ENCODE data around the gene SDHAF1.
A peak's percentile ranks its signal among the peaks of the same experiment; 100 is the strongest.

The SDHAF1 gene

DNA sequence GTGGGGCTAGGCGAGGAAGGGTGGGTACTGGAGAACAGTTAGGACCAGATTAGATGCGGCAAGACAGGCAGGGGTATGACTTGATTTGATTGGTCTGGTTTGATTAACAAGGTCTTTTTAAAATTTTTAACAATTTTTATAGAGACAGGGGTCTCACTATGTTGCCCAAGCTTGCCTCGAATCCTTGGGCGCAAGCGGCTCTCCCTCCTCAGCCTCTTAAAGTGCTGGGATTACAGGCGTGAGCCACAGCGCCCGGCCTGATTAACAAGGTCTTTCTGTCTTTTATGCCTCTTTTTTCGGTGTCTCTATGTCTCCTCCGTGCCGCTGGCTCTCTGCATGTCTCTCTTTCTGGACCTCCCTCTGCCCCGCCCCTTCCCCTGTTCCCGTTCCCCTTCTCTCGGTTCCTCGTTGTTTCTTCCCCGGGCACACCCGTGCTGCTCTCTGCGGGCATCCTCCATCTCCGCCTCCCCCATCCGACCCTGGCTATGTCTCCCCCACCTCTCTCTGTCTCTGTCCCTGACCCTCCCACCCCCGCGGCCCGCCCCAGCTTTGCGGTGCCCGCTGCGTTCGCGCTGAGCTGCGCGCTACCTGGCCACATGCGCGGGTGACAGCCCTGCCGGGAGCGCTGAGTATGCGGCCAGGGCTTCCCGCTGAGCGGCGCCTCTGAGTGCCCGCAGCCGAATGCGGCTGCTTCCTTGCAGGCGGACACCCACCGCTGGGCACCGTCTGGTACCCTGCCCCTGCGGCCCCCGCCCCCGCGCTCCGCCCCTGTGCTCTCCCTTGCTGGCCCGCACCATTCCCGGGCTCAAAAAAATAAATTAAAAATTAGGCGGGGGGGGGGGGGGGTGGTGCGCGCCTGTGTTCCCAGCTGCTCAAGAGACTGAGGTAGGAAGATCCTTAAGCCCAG is 8.1 kb upstream of the SDHAF1 start:
- no peak for DNase-seq (ENCODE audit: low spot score)
- TF ChIP-seq, protein P1, sequence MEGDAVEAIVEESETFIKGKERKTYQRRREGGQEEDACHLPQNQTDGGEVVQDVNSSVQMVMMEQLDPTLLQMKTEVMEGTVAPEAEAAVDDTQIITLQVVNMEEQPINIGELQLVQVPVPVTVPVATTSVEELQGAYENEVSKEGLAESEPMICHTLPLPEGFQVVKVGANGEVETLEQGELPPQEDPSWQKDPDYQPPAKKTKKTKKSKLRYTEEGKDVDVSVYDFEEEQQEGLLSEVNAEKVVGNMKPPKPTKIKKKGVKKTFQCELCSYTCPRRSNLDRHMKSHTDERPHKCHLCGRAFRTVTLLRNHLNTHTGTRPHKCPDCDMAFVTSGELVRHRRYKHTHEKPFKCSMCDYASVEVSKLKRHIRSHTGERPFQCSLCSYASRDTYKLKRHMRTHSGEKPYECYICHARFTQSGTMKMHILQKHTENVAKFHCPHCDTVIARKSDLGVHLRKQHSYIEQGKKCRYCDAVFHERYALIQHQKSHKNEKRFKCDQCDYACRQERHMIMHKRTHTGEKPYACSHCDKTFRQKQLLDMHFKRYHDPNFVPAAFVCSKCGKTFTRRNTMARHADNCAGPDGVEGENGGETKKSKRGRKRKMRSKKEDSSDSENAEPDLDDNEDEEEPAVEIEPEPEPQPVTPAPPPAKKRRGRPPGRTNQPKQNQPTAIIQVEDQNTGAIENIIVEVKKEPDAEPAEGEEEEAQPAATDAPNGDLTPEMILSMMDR (IDR thresholded peaks at IDR 0.05) = no peak
- Histone ChIP-seq H3K4me3 (peak overlapping the region; percentile 55), H3K27ac (no peak overlapping the region)

GRCh38 chr19:35987571-35987896 is 7.5 kb upstream of the SDHAF1 start:
- TF ChIP-seq, protein P1 (IDR thresholded peaks at IDR 0.05) = no peak
- no peak for DNase-seq (ENCODE audit: low spot score)
- H3K4me3 ChIP-seq = no peak overlapping the region
- no peak overlapping the region for H3K27ac ChIP-seq

GRCh38 chr19:35988824-35989223 is 6.2 kb upstream of the SDHAF1 start:
- Histone ChIP-seq H3K4me3 (no peak overlapping the region), H3K27ac (no peak overlapping the region)
- DNase-seq (ENCODE audit: low spot score) = no peak
- TF ChIP-seq, protein P1 (IDR thresholded peaks at IDR 0.05) = no peak

GRCh38 chr19:35990156-35990555 is 4.8 kb upstream of the SDHAF1 start:
- no peak overlapping the region for H3K4me3 ChIP-seq
- DNase-seq (ENCODE audit: low spot score) = no peak
- TF ChIP-seq, protein P1 (IDR thresholded peaks at IDR 0.05) = no peak
- no peak overlapping the region for H3K27ac ChIP-seq

GRCh38 chr19:35990771-35991730 is 3.9 kb upstream of the SDHAF1 start:
- no peak for DNase-seq (ENCODE audit: low spot score)

DNA sequence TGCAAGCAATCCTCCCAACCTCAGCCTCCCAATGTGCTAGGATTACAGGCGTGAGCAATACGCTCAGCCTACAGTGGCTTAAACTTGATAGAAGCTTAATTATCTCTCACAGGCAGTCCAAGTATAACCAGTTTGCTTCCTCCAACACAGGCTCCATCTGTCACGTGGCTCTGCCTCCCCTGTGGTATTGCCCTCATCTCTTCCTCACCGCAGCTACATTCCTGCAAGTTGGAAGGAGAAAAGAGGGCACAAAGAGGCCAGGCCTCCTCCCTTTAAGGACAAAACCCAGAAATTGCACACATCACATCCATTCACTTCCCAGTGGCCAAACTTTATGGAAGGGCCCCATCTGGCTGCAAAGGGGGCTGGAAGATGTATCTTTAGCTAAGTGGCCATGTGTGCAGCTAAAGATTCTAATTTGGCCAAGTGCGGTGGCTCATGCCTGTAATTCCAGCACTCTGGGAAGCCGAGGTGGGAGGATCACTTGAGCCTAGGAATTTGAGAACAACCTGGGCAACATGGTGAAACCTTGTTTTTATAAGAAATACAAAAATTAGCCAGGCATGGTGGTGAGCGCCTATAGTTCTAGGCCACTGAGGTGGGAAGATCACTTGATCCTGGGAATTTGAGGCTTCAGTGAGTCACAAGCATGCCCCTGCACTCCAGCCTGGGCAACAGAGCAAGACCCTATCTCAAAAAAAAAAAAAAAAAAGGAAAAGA is 3.1 kb upstream of the SDHAF1 start:
- H3K27ac ChIP-seq = no peak overlapping the region
- TF ChIP-seq, protein P1 (IDR thresholded peaks at IDR 0.05) = no peak
- H3K4me3 ChIP-seq = no peak overlapping the region
- DNase-seq (ENCODE audit: low spot score) = no peak

More at GRCh38 chr19:35990771-35991730, 3.9 kb upstream of the SDHAF1 start:
- TF ChIP-seq, protein P1 (IDR thresholded peaks at IDR 0.05) = no peak
- Histone ChIP-seq H3K27ac (no peak overlapping the region), H3K4me3 (no peak overlapping the region)

Measured in coronary artery (tissue), 2 donors.